GM23248 (cell line): Measurements from ENCODE around the gene ZNF101.

Source experiments
- EZH2 ChIP-seq: fragments of 200-600 bp; sonication (generic); IDR thresholded peaks from 2 replicates; pipeline ENCODE4 v1.6.1; 2018; ENCODE audit warnings: antibody characterized with exemption, mild to moderate bottlenecking; ENCODE audit not compliant: insufficient read depth, poor library complexity, severe bottlenecking
- EZH2phosphoT487 ChIP-seq: fragments of 200-600 bp; sonication (generic); IDR thresholded peaks from 2 replicates; pipeline ENCODE4 v1.6.1; 2018; ENCODE audit warnings: antibody characterized with exemption, moderate library complexity, mild to moderate bottlenecking, low read depth; ENCODE audit not compliant: insufficient read depth

GRCh38 chr19:19659646-19660245 lies 8.9 kb upstream of the ZNF101 start:
- TF ChIP-seq EZH2, result no peak
- no peak for TF ChIP-seq EZH2phosphoT487
